ENCODE data around the gene MOV10L1. TPM values are rescaled to one million over a fixed set of nuclear protein-coding genes. Genes with fewer than 3 reads are reported as not detected.

MOV10L1 gene
- 0.49 TPM for polyA plus RNA-seq (2013, experiment 1 of 2; ENCODE audit: insufficient read length)
- polyA plus RNA-seq (2013, experiment 2 of 2; ENCODE audit: insufficient read length) = 0.41 TPM

GRCh38 chr22:50089682-50090411 lies at the start of gene MOV10L1:
MOV10L1 (plus strand) TSS chr22:50090006; CDS start chr22:50090089, 83 bp downstream.
- DNase-seq = peak; percentile 34

DNA sequence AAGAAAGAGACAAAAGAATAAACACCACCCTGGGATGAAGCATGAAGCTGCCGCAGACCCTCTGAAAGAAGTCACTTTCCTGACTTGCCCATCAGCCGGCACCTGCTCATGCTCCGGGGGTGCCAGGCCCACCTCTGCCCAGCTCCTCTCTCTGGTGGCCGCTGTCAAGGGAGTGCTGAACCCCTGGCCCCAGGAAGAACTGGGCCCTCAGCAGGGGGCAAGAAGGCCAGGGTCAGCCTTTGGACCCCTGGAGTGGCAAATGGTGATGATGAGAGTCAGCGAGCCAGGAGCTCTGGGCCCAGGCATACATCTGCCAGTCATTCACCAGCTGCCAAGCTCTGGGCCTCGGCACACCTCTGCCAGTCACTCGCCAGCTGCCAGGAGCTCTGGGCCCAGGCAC lies 49.1 kb upstream of the MOV10L1 start:
- no peak for DNase-seq

DNA sequence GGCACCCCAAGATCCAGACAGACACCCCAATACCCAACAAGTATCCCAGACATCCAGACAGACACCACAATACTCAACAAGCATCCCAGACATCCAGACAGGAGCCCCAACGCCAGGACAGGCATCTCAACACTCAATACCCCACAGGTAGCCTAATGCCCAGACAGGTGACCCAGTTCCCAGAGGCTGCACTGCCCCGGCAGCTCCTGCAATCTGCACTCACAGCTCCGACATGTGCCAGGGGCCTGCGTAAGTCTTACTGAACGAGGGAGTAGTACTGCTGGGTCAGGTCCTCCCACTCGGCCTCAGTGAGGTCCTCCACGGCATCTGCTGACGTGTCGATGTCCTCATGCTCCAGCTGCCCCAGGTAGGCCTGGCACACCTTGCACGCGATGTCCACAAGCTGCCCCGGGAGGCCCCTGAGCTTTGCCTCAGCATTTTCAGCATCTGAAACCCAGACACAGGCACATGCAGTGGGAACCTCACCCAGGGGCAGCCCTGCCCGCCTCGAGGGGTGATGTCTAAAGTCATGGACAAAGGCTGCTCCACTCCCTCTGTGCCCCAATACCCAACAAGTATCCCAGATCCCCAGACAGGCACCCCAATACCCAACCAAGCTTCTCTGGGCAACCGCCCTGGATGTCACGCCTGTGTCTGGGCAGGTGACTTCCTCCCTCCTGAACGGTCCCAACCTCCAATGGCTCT lies 48.3 kb upstream of the MOV10L1 start:
- no peak for DNase-seq

DNA sequence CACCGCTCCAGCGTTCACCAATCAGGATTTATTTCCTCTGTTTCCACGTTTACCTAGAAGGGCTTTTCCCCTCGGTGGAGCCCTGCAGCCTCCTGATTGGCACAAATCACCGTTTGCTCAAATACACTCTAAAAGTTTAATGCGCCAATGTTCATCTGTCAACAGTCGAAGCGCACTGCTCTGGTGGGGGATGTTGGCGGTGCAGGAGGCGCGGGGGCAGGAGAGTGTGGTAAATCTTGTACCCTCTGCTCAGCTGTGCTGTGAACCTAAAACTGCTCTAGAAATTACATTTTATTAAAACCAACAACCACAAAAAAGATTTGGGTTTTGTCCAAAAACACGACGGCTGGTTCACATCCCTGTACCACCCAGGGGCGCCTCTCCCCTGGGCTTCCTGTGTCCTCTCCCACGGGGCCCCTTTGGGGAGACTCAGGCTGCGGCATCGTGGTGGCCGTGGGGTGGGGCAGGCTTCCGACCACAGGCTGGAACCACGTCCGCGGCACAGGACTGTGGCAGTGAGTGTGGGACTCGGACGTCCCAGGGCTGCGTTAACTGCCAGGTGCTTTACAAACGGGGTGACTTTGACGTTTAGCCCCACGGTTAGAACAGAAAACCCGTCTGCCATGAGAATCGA lies 45.2 kb upstream of the MOV10L1 start:
- DNase-seq = no peak

DNA sequence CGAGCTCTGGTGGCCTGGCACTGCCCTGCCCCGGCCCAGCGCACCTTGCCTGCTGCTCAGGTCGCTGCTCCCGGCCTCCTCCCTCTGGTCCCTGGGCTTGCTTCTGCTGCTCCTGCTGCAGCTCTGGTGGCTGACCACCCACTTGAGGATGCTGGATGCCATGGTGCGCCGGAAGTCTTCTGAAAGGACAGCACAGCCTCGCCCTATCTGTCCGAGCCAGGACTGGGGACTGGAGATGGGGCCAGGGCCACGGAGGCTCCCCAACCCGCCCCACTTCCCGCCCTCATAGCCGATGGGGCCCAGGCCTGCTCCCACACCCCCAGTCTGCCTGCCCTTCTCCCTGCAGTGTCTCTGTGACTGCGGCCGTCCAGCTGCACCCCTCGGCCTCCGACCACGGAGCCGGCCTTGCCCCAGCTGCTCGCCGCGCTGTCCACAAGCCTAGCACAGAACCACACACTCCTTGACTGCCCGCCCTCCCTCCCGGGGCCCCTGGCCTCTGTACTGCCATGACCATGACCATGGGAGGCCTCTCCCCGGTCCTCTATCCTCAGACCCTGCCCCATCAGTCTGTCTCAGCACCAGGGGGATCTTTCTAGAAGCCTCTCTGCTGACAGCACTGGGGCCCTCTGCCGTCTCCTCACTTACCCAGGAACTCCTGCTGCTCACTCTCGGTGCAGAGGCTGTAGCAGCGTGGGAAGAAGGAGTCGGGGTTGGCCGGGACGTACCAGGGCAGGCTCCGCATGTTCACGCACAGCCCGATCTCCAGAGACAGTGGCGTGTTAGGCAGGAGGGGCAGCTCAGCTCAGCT lies 44.4 kb upstream of the MOV10L1 start:
- DNase-seq = no peak

- DNase-seq = no peak
Observed at GRCh38 chr22:50046019-50046415, 43.8 kb upstream of the MOV10L1 start.

DNA sequence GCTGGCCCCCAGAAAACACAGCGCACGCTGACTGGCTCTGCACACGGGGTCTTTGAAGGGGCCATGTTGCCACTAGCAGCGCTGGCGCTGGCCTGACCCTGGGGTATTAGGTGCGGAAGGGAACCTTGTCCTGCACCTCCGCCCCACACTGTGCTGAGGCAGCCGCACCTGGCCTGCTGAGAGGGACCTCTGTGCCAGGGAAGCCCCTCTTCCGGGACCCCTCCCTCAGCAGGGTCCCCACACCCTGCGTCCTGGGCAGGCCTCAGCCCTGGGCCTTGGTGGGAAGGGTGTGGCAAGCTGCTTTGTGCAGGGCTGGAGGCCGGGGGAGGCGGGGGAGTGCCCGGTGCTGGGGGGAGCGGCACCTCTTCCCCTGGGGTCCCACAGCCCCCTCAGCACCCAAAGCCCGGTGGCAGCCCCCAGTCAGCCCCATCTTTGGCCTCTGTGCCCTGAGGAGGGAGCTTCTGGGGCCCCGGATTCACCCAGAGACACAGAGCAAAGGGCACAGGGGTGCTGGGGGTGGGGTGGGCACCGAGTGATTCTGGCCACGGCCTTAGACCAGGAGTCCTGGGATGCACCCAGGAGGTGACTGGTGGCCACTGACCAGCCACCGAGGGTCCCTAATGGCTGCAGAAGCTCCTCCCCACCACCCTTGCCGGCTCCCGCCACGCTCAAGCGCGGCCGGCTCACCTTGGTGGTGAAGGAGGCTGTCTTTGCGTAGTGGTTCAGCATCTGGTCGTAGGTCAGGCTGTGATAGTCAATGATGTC lies 43.1 kb upstream of the MOV10L1 start:
- DNase-seq = no peak

DNA sequence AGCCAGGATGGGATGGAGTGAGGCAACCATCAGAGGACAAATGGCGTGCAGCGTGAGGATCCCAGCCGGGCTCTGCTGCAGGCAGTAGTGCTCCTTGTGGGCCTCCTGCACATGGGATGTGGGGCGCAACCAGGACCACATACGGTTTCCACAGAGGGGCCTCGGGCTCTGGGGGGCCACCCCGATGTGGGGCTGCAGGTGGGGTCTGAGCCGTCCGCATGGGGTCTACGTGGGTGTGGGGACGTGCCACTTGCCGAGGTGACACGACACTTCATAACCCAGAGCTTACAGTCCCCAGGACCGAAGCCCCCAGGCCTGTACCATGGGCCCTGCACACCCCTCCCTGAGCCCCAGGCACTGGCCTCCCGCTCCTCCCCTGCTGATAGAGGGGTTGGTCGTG lies 42.5 kb upstream of the MOV10L1 start:
- no peak for DNase-seq

DNA sequence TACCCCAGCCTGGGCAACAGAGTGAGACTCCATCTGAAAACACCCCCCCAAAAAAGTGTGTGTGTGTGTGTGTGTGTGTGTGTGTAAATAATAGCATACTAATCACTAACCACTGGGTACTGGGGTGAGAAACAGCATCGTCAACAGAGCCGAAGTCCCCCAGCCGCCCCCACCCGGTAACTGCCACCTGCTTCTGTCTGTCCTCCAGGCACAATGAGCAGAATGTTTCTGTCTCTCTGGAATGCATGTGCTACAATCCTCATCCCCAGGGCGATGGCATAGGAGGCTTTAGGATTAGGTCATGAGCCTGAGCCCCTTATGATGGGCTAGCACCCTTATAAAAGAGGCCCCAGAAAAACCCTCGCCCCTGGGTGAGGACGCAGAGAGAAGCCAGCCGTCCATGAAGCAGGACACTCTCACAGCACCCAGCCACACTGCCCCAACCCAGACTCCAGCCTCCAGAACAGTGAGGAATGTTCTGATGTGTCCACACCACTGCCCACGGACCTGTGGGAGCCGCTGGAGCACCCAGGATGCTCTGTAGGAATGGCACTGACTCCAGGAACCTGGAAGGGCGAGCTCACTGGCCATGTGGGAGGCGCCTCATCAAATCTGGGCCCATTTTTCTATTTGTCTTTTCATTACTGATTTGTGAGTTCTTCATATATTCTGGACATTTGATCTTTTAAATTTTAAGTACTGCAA lies 41.6 kb upstream of the MOV10L1 start:
- DNase-seq = no peak

GRCh38 chr22:50048836-50049235 lies 41.0 kb upstream of the MOV10L1 start:
- DNase-seq = no peak

GRCh38 chr22:50049299-50050195 lies 40.3 kb upstream of the MOV10L1 start:
- no peak for DNase-seq

DNA sequence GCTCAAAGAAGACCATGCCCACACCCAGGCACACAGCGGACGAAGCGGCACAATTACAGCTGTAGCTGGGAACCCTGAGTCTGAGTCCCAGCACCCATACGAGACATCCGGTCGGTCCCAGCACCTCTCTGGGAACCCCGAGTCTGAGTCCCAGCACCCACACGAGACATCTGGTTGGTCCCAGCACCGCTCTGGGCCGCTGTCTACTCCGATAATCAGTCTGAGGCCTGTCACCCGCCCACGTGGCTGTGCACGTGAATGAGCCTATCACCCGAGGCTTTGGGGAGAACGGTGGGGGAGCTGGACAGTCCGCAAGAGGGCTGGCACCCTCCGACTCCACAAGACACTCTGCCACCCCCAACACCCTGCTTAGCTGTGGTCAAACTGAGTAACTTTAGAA lies 37.9 kb upstream of the MOV10L1 start:
- no peak for DNase-seq

- no peak for DNase-seq
Observed at GRCh38 chr22:50053861-50054260, 35.9 kb upstream of the MOV10L1 start.

DNA sequence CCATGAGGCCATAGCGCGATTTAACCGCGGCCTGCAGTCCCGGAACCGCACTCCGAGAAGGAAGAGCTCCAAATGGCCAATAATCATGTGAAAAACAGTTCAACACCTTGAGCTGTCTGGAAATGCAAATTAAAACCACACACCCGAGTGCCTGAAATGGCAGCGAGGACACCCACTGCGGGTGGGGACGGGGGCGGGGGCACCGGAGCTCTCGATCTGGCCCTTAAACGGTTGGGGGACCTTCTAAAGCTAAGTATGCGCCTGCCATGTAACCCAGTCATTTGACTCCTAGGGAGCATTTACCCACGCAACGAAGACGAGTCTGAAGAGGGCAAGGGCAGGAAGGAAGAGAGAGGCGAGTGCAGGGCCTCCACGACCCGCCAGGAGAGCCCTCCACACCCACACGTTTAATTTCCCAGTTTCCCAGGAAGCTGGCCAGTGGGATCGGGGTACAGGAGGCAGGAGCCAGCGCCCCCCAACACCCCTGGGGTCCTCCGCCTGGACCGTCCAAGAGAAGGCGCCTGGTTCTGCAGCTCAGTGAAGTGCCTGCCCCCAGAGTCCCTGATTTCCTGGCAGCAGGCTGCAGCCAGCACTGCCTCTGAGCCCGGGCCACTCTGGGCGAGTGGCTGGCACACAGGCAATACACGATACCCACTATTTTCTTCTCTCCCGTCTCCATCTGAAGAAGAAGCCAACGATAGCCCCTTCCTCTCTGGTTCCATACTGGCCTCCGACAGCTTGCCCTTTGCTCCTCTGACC lies 33.4 kb upstream of the MOV10L1 start:
- DNase-seq = no peak

DNA sequence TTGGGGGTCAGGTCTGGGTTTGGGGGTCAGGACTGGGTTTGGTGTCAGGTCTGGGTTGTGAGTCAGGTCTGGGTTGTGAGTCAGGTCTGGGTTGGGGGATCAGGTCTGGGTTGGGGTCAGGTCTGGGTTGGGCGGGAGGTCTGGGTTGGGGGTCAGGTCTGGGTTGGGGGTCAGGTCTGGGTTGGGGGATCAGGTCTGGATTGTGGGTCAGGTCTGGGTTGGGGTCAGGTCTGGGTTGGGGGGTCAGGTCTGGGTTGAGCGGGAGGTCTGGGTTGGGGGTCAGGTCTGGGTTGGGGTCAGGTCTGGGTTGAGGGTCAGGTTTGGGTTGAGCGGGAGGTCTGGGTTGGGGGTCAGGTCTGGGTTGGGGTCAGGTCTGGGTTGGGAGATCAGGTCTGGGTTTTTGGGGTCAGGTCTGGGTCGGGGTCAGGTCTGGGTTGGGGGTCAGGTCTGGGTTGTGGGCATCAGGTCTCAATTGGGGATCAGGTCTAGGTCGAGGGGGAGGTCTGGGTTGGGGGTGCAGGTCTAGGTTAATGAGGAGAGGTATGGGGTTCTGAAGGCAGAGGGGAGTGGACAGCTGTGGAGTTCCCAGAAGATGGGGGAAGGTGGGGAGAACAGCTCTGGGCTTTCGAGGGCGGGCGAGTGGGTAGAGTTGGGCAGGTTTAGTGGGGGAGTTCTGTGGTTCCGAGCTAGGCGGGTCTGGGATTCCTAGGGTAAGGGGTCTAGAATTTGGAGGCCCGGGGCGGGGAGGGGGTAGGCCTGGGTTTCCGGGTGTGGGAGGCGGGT lies 32.3 kb upstream of the MOV10L1 start:
- DNase-seq = no peak

GRCh38 chr22:50058061-50058905 lies 31.5 kb upstream of the MOV10L1 start, which contains the start of gene TTLL8:
TTLL8 (minus strand) TSS chr22:50058298.
- no peak for DNase-seq
